K562 (cell line): ENCODE data around the gene RGL2. TPM values are rescaled to one million over a fixed set of nuclear protein-coding genes. Genes with fewer than 3 reads are reported as not detected.

Experiments
- BCOR ChIP-seq: fragments of 450-650 bp; IDR thresholded peaks from 2 replicates; pipeline ENCODE4 v1.6.1; 2016
- CC2D1A ChIP-seq: fragments of 450-650 bp; IDR thresholded peaks from 2 replicates; pipeline ENCODE4 v1.6.1; 2017; ENCODE audit warnings: mild to moderate bottlenecking
- CREM ChIP-seq: IDR thresholded peaks from 2 replicates; pipeline ENCODE4 v1.6.1; 2014; ENCODE audit warnings: antibody characterized with exemption, low read depth
- DACH1 ChIP-seq: fragments of 450-650 bp; IDR thresholded peaks from 2 replicates; pipeline ENCODE4 v1.6.1; 2018; ENCODE audit not compliant: partially characterized antibody
- FOXK1 ChIP-seq: sonication (generic); formaldehyde crosslinking; IDR thresholded peaks from 2 replicates; pipeline ENCODE4 v1.8.0; 2022; ENCODE audit warnings: missing genetic modification reagents, mild to moderate bottlenecking, borderline replicate concordance
- HDAC3 ChIP-seq: fragments of 450-650 bp; IDR thresholded peaks from 2 replicates; pipeline ENCODE4 v1.6.1; 2018; ENCODE audit warnings: borderline replicate concordance, mild to moderate bottlenecking, moderate library complexity; ENCODE audit not compliant: partially characterized antibody
- KAT8 ChIP-seq: fragments of 450-650 bp; IDR thresholded peaks from 2 replicates; pipeline ENCODE4 v1.6.1; 2016; ENCODE audit warnings: low read depth, mild to moderate bottlenecking
- KLF10 ChIP-seq: fragments of 250-450 bp; sonication (Bioruptor Pico); IDR thresholded peaks from 2 replicates; pipeline ENCODE4 v1.6.1; 2021; ENCODE audit warnings: matching md5 sums
- NONO ChIP-seq, 2 experiments: fragments of 200-400 bp in 1 of 2; fragments of 450-650 bp in 1 of 2; formaldehyde crosslinking in 1 of 2; IDR thresholded peaks; 2 replicates each; pipeline ENCODE4 v1.6.1; 2017; ENCODE audit warnings: low read depth in 2 of 2, mild to moderate bottlenecking in 2 of 2, moderate library complexity in 2 of 2, low read length in 1 of 2
- PURB ChIP-seq: sonication (generic); formaldehyde crosslinking; IDR thresholded peaks from 2 replicates; pipeline ENCODE4 v1.9.0; 2021; ENCODE audit warnings: low read depth, mild to moderate bottlenecking, missing genetic modification reagents
- RAD21 ChIP-seq, 2 experiments: fragments of 250-450 bp in 1 of 2; fragments of 450-650 bp in 1 of 2; sonication (Bioruptor Pico) in 1 of 2; formaldehyde crosslinking in 1 of 2; IDR thresholded peaks in 1 of 2; conservative IDR thresholded peaks in 1 of 2; 2 replicates each; pipeline versions ENCODE4 v1.4.0 to v1.8.0; 2020 to 2022; ENCODE audit warnings: mild to moderate bottlenecking in 2 of 2, moderate library complexity in 1 of 2
- RBM39 ChIP-seq: fragments of 200-400 bp; formaldehyde crosslinking; optimal IDR thresholded peaks from 2 replicates; pipeline ENCODE3; 2018; ENCODE audit warnings: low read depth, low read length
- SMARCA5 ChIP-seq: fragments of 450-650 bp; IDR thresholded peaks from 2 replicates; pipeline ENCODE4 v1.6.1; 2016
- SOX6 ChIP-seq: fragments of 450-650 bp; IDR thresholded peaks from 2 replicates; pipeline ENCODE4 v1.6.1; 2014; ENCODE audit warnings: mild to moderate bottlenecking
- TCFL5 ChIP-seq: fragments of 250-450 bp; sonication (Bioruptor Pico); conservative IDR thresholded peaks from 2 replicates; pipeline ENCODE4 v1.6.1; 2021; ENCODE audit warnings: mild to moderate bottlenecking, moderate library complexity, matching md5 sums
- THRAP3 ChIP-seq: fragments of 450-650 bp; IDR thresholded peaks from 2 replicates; pipeline ENCODE4 v1.6.1; 2016; ENCODE audit warnings: mild to moderate bottlenecking, inconsistent platforms, borderline replicate concordance
- ZNF184 ChIP-seq: sonication (generic); formaldehyde crosslinking; IDR thresholded peaks from 2 replicates; pipeline ENCODE4 v1.5.0; 2020; ENCODE audit warnings: missing genetic modification reagents
- ZNF280A ChIP-seq: fragments of 450-650 bp; IDR thresholded peaks from 2 replicates; pipeline ENCODE4 v1.6.1; 2018; ENCODE audit warnings: mild to moderate bottlenecking, low read depth; ENCODE audit not compliant: partially characterized antibody
- ZNF311 ChIP-seq: fragments of 250-450 bp; sonication (Bioruptor Pico); IDR thresholded peaks from 2 replicates; pipeline ENCODE4 v1.4.0; 2020; ENCODE audit warnings: mild to moderate bottlenecking, moderate library complexity
- ZNF354B ChIP-seq: fragments of 250-450 bp; sonication (Bioruptor Pico); IDR thresholded peaks from 2 replicates; pipeline ENCODE4 v1.4.0; 2020
- ZNF407 ChIP-seq: fragments of 450-650 bp; IDR thresholded peaks from 2 replicates; pipeline ENCODE4 v1.6.1; 2016; ENCODE audit warnings: low read depth
- ZNF511 ChIP-seq: sonication (generic); formaldehyde crosslinking; IDR thresholded peaks from 2 replicates; pipeline ENCODE4 v1.8.0; 2022; ENCODE audit warnings: mild to moderate bottlenecking, missing genetic modification reagents
- polyA plus RNA-seq, 8 experiments: library from polyadenylated mRNA; depleted of rRNA in 4 of 8; stranded (reverse) in 5 of 8; unstranded in 3 of 8; fragments of >200 nt; fragmentation: Nextera tagmentation in 2 of 8; fragmentation: Illumina TruSeq in 1 of 8; extraction: Ambion mirVana in 2 of 8; extraction: Trizol in 1 of 8; gene quantifications; 2 replicates each; pipeline versions ENCODE4 v1.2.1 to v1.2.3, GENCODE V29; 2011 to 2014; ENCODE audit warnings: inconsistent platforms in 1 of 8, missing spikeins in 1 of 8
- total RNA-seq, 7 experiments: library from RNA; depleted of rRNA in 6 of 7; stranded (reverse); fragments of >200 nt in 6 of 7; fragmentation: Illumina TruSeq in 2 of 7; extraction: Trizol in 2 of 7; gene quantifications; 2 replicates each; pipeline versions ENCODE4 v1.2.1 to v1.2.3, GENCODE V29; 2011 to 2021; ENCODE audit warnings: low replicate concordance in 1 of 7

RGL2 gene
- total and polyA plus RNA-seq, 9 of the 15 experiments (the other 6 are each of a cell fraction or from before 2014, with no cell fraction given) = 1.8 to 57.1 (median 19.5) TPM

- no peak for TF ChIP-seq ZNF311 (CRISPR knock-in tag)
- TF ChIP-seq ZNF184 (CRISPR knock-in tag) = no peak
- no peak for TF ChIP-seq CREM
- peak; percentile 31 for TF ChIP-seq DACH1
- peak in 1 of 2 experiments; percentile 44; a peak in 1 of 4 replicates for TF ChIP-seq NONO (IDR thresholded peaks at IDR 0.05; ENCODE audit: low read depth in 2 of 2, low read length in 1 of 2)
- no peak for TF ChIP-seq SOX6
- TF ChIP-seq ZNF354B = no peak
- TF ChIP-seq ZNF511 (CRISPR knock-in tag) = no peak
- TF ChIP-seq RBM39 = peak; percentile 14
- TF ChIP-seq TCFL5 (CRISPR knock-in tag) = no peak
- TF ChIP-seq CC2D1A = peak; percentile 21; the same call in 1 of the 2 replicates
- no peak for TF ChIP-seq RAD21 (CRISPR knock-in tag; conservative IDR thresholded peaks at IDR 0.05 in 1 of 2, IDR thresholded peaks at IDR 0.05 in 1 of 2)
- peak; percentile 16 for TF ChIP-seq HDAC3
- TF ChIP-seq SMARCA5 = peak; percentile 88; the same call in 1 of the 2 replicates
- peak; percentile 96 for TF ChIP-seq BCOR
- TF ChIP-seq KAT8 = no peak
- no peak for TF ChIP-seq PURB (CRISPR knock-in tag)
- 0 out of 2 replicates have a peak, but pooled peaks have one; percentile 72 for TF ChIP-seq FOXK1 (CRISPR knock-in tag)
- no peak for TF ChIP-seq ZNF280A
- no peak for TF ChIP-seq KLF10
- 0 out of 2 replicates have a peak, but pooled peaks have one; percentile 19 for TF ChIP-seq ZNF407
- peak; percentile 65; the same call in 1 of the 2 replicates for TF ChIP-seq THRAP3
These were observed 27.6 kb downstream of the RGL2 start (continued) for GRCh38 chr6:33271117-33271467.
